Measurements from ENCODE around the gene ZNF827. TPM values are rescaled to one million over a fixed set of nuclear protein-coding genes. Genes with fewer than 3 reads are reported as not detected.

Gene ZNF827
- total RNA-seq, 1 experiment from 2014 or later, result 19.1 TPM

GRCh38 chr4:145774473-145774872 is 164.2 kb downstream of the ZNF827 start:
- BruUV-seq (replicated peaks), result no TSS peak
- no peak for TF ChIP-seq ZNF274 (IDR thresholded peaks at IDR 0.05; ENCODE audit: low read depth, low read length)
- TF ChIP-seq EZH2phosphoT487 (IDR thresholded peaks at IDR 0.05; ENCODE audit: borderline replicate concordance), result no peak
- TF ChIP-seq EGR1 (IDR thresholded peaks at IDR 0.05; ENCODE audit: low read depth), result no peak
- H3K4me1 ChIP-seq (ENCODE audit: control insufficient read depth in 1 of 2, insufficient read depth in 2 of 2, low read length in 2 of 2), result no peaks in the 10 kb centered on the region
- H3K27me3 ChIP-seq (ENCODE audit: insufficient read depth, low read length), result no peaks in the 10 kb centered on the region
- H3K9me2 ChIP-seq (ENCODE audit: insufficient read depth), result no peaks in the 10 kb centered on the region
- DNase-seq (ENCODE audit: low read depth, low spot score) (no peak), ATAC-seq (no peak)
- H3K79me2 ChIP-seq (ENCODE audit: insufficient read depth, low read length), result no peaks in the 10 kb centered on the region
- H2AFZ ChIP-seq (ENCODE audit: low read depth, low read length, poor library complexity, severe bottlenecking), result no peak overlapping the region
- no peaks in the 10 kb centered on the region for H3K9me3 ChIP-seq (ENCODE audit: control insufficient read depth in 1 of 2, insufficient read depth in 1 of 2, low read depth in 1 of 2, low read length in 2 of 2)
- H3K27ac ChIP-seq (ENCODE audit: low read depth, low read length), result no peak overlapping the region
- RAD21 ChIA-PET (ENCODE audit: low non-redundant PET in 1 of 2, low total read pairs in 2 of 2, uncharacterized antibody in 2 of 2, unreplicated experiment in 2 of 2), result no interaction called here
- H4K20me1 ChIP-seq (ENCODE audit: insufficient read depth), result no peaks in the 10 kb centered on the region
- no peak overlapping the region for H3K4me3 ChIP-seq (replicated peaks in 1 of 2; ENCODE audit: low read depth in 1 of 2, low read length in 2 of 2)
- POLR2A ChIA-PET, result no interaction called here
- intact Hi-C loops (cut with micrococcal nuclease), result no loop called here
- no peak overlapping the region for H3K9ac ChIP-seq (ENCODE audit: low read length)
- H3K36me3 ChIP-seq (ENCODE audit: control insufficient read depth in 1 of 2, insufficient read depth in 2 of 2, low read length in 2 of 2), result peaks cover 5 to 7% of the 10 kb centered on the region in 2 experiments; a peak in 2 of 4 replicates
- CTCF ChIA-PET, result no interaction called here
- no peak overlapping the region for H3K4me2 ChIP-seq (ENCODE audit: low read length)

- H3K4me3 ChIP-seq (replicated peaks in 1 of 2; ENCODE audit: low read depth in 1 of 2, low read length in 2 of 2), result no peak overlapping the region
- no peak overlapping the region for H3K9ac ChIP-seq (ENCODE audit: low read length)
- no peaks in the 10 kb centered on the region for H3K9me3 ChIP-seq (ENCODE audit: control insufficient read depth in 1 of 2, insufficient read depth in 1 of 2, low read depth in 1 of 2, low read length in 2 of 2)
- TF ChIP-seq JUND (IDR thresholded peaks at IDR 0.05) (no peak), CEBPB (IDR thresholded peaks at IDR 0.05; ENCODE audit: low read depth) (no peak), ZNF274 (IDR thresholded peaks at IDR 0.05; ENCODE audit: low read depth, low read length) (no peak), POLR2A (IDR thresholded peaks at IDR 0.05; ENCODE audit: borderline replicate concordance, extremely low read depth, insufficient read depth, insufficient read length) (no peak), EZH2 (IDR thresholded peaks at IDR 0.05) (no peak), RAD21 (IDR thresholded peaks at IDR 0.05; ENCODE audit: low read depth) (no peak)
- H3K27me3 ChIP-seq (ENCODE audit: insufficient read depth, low read length), result no peaks in the 10 kb centered on the region
- BruUV-seq (replicated peaks), result no TSS peak
- H4K20me1 ChIP-seq (ENCODE audit: insufficient read depth), result no peaks in the 10 kb centered on the region
- H3K4me1 ChIP-seq (ENCODE audit: control insufficient read depth in 1 of 2, insufficient read depth in 2 of 2, low read length in 2 of 2), result no peaks in the 10 kb centered on the region
- CTCF ChIA-PET, result no interaction called here
- POLR2A ChIA-PET, result no interaction called here
- H3K9me2 ChIP-seq (ENCODE audit: insufficient read depth), result no peaks in the 10 kb centered on the region
- no peak overlapping the region for H3K27ac ChIP-seq (ENCODE audit: low read depth, low read length)
- intact Hi-C loops (cut with micrococcal nuclease), result no loop called here
- no peak overlapping the region for H2AFZ ChIP-seq (ENCODE audit: low read depth, low read length, poor library complexity, severe bottlenecking)
- H3K4me2 ChIP-seq (ENCODE audit: low read length), result no peak overlapping the region
- peaks cover 5 to 6% of the 10 kb centered on the region in 2 experiments; a peak in 2 of 4 replicates for H3K36me3 ChIP-seq (ENCODE audit: control insufficient read depth in 1 of 2, insufficient read depth in 2 of 2, low read length in 2 of 2)
- DNase-seq (ENCODE audit: low read depth, low spot score) (no peak), ATAC-seq (no peak)
- RAD21 ChIA-PET (ENCODE audit: low non-redundant PET in 1 of 2, low total read pairs in 2 of 2, uncharacterized antibody in 2 of 2, unreplicated experiment in 2 of 2), result no interaction called here
- H3K79me2 ChIP-seq (ENCODE audit: insufficient read depth, low read length), result no peaks in the 10 kb centered on the region
Measured at GRCh38 chr4:145773581-145774234, 164.9 kb downstream of the ZNF827 start.

All from HCT116 (cell line).